ENCODE results near the gene SACS.
"Not testable (repeated sequence)": the region's sequence is repeated elsewhere in the genome, so short reads cannot be mapped to it uniquely, and the experiment has no call there.

Gene SACS

GRCh38 chr13:23418776-23419683, 14.5 kb downstream of the SACS start:
- DNase-seq (ENCODE audit: low read depth), result no peak

- DNase-seq (ENCODE audit: low read depth), result no peak
Measured at GRCh38 chr13:23414682-23415081, 18.8 kb downstream of the SACS start.

- no peak for DNase-seq (ENCODE audit: low read depth)
Measured at GRCh38 chr13:23411706-23412105, 21.8 kb downstream of the SACS start.

- DNase-seq (ENCODE audit: low read depth), result no peak
Measured at GRCh38 chr13:23411220-23411619, 22.3 kb downstream of the SACS start.

- no peak for DNase-seq (ENCODE audit: low read depth)
Measured at GRCh38 chr13:23408026-23408425, 25.5 kb downstream of the SACS start.

- DNase-seq (ENCODE audit: low read depth), result not testable (repeated sequence)
Measured at GRCh38 chr13:23401156-23401555, 32.3 kb downstream of the SACS start.

GRCh38 chr13:23399347-23399746, 34.2 kb downstream of the SACS start:
- DNase-seq (ENCODE audit: low read depth), result no peak

- no peak for DNase-seq (ENCODE audit: low read depth)
Measured at GRCh38 chr13:23394821-23395220, 38.7 kb downstream of the SACS start.

- DNase-seq (ENCODE audit: low read depth), result no peak
Measured at GRCh38 chr13:23392925-23393645, 40.4 kb downstream of the SACS start.

- DNase-seq (ENCODE audit: low read depth), result no peak
Measured at GRCh38 chr13:23392313-23392712, 41.2 kb downstream of the SACS start.

- DNase-seq (ENCODE audit: low read depth), result no peak
Measured at GRCh38 chr13:23391752-23392151, 41.8 kb downstream of the SACS start.

- DNase-seq (ENCODE audit: low read depth), result no peak
Measured at GRCh38 chr13:23386533-23386932, 47.0 kb downstream of the SACS start.

- no peak for DNase-seq (ENCODE audit: low read depth)
Measured at GRCh38 chr13:23385931-23386330, 47.6 kb downstream of the SACS start.

GRCh38 chr13:23384111-23384510, 49.4 kb downstream of the SACS start:
- DNase-seq (ENCODE audit: low read depth), result peak; percentile 6

GRCh38 chr13:23383151-23383550, 50.4 kb downstream of the SACS start:
- no peak for DNase-seq (ENCODE audit: low read depth)

GRCh38 chr13:23381866-23382265, 51.6 kb downstream of the SACS start:
- DNase-seq (ENCODE audit: low read depth), result no peak

- DNase-seq (ENCODE audit: low read depth), result no peak
Measured at GRCh38 chr13:23380534-23380933, 53.0 kb downstream of the SACS start.

GRCh38 chr13:23377983-23378632, 55.4 kb downstream of the SACS start:
- peak; percentile 72 for DNase-seq (ENCODE audit: low read depth)

GRCh38 chr13:23377579-23377978, 55.9 kb downstream of the SACS start:
- DNase-seq (ENCODE audit: low read depth), result no peak

GRCh38 chr13:23375001-23375971, 58.2 kb downstream of the SACS start:
- DNase-seq (ENCODE audit: low read depth), result peak; percentile 96

- no peak for DNase-seq (ENCODE audit: low read depth)
Measured at GRCh38 chr13:23372264-23372906, 61.1 kb downstream of the SACS start.

Measured in stimulated activated CD4-positive, alpha-beta T cell treated with anti-CD3 and anti-CD28 coated beads, Interleukin-2, amount 100 ng/mL, for 4 hours (primary cell).